Panc1 (cell line): ENCODE data around the gene MPZL3.

Experiments used
- CTCF ChIP-seq: fragments of 450-650 bp; IDR thresholded peaks from 2 replicates; pipeline ENCODE4 v1.5.1; 2017; ENCODE audit warnings: mild to moderate bottlenecking
- POLR2AphosphoS5 ChIP-seq: IDR thresholded peaks from 2 replicates; pipeline ENCODE4 v1.6.1; 2012; ENCODE audit warnings: mild to moderate bottlenecking, low read depth, low read length, moderate library complexity
- REST ChIP-seq, 2 experiments: IDR thresholded peaks; 2 replicates each; pipeline ENCODE4 v1.6.1; 2011 to 2012; ENCODE audit warnings: low read depth in 2 of 2, control low read depth in 1 of 2, low read length in 1 of 2, mild to moderate bottlenecking in 1 of 2, moderate library complexity in 1 of 2; ENCODE audit not compliant: insufficient read depth in 1 of 2
- SIN3A ChIP-seq: IDR thresholded peaks from 2 replicates; pipeline ENCODE4 v1.6.1; 2012; ENCODE audit warnings: low read depth, mild to moderate bottlenecking, low read length, moderate library complexity, borderline replicate concordance; ENCODE audit not compliant: insufficient read depth
- TCF7L2 ChIP-seq: IDR thresholded peaks from 2 replicates; pipeline ENCODE4 v1.6.1; 2011; ENCODE audit warnings: mild to moderate bottlenecking, low read depth, low read length, inconsistent platforms

GRCh38 chr11:118200497-118200896, 51.7 kb downstream of the MPZL3 start:
- no peak for TF ChIP-seq POLR2AphosphoS5
- no peak for TF ChIP-seq SIN3A
- no peak for TF ChIP-seq CTCF
- TF ChIP-seq REST (IDR thresholded peaks at IDR 0.05; ENCODE audit: insufficient read depth in 1 of 2, low read depth in 2 of 2, low read length in 1 of 2): no peak
- no peak for TF ChIP-seq TCF7L2
